ENCODE data around the gene FAM120B. TPM values are rescaled to one million over a fixed set of nuclear protein-coding genes. Genes with fewer than 3 reads are reported as not detected.

Gene FAM120B
- total RNA-seq, 1 donor from 2014 or later = 9.9 TPM

GRCh38 chr6:170455335-170455979 is 148.9 kb downstream of the FAM120B start:
- TF ChIP-seq CTCF (IDR thresholded peaks at IDR 0.05) = no peak
- no peaks in the 10 kb centered on the region for H3K9me3 ChIP-seq
- intact Hi-C loops (cut with DNase I) = no loop called here
- H3K4me3 ChIP-seq = no peak overlapping the region
- H3K4me1 ChIP-seq = no peaks in the 10 kb centered on the region
- H3K27ac ChIP-seq = no peak overlapping the region
- H3K36me3 ChIP-seq = no peaks in the 10 kb centered on the region
- H3K27me3 ChIP-seq = no peaks in the 10 kb centered on the region
- peak in 1 of 2 donors; percentile 31 for DNase-seq (ENCODE audit: low spot score in 2 of 2)

- no peaks in the 10 kb centered on the region for H3K4me1 ChIP-seq
- DNase-seq (ENCODE audit: low spot score in 2 of 2) = no peak
- no peak overlapping the region for H3K4me3 ChIP-seq
- H3K36me3 ChIP-seq = no peaks in the 10 kb centered on the region
- no peaks in the 10 kb centered on the region for H3K27me3 ChIP-seq
- intact Hi-C loops (cut with DNase I) = no loop called here
- no peak for TF ChIP-seq CTCF (IDR thresholded peaks at IDR 0.05)
- no peaks in the 10 kb centered on the region for H3K9me3 ChIP-seq
- no peak overlapping the region for H3K27ac ChIP-seq
These were observed 149.8 kb downstream of the FAM120B start for GRCh38 chr6:170456334-170456733.

Other genes starting within 250 kb of the FAM120B start
- gene DLL1, start 15.7 kb upstream of the FAM120B start, total RNA-seq = 16.5 TPM
- gene PSMB1, start 246.5 kb downstream of the FAM120B start, total RNA-seq = 120 TPM
- 10.2 TPM for gene TBP, start 247.6 kb downstream of the FAM120B start, total RNA-seq

All from ascending aorta (tissue), 2 donors.